HFFc6 (cell line): ENCODE measurements around the gene WFS1. TPM values are rescaled to one million over a fixed set of nuclear protein-coding genes. Genes with fewer than 3 reads are reported as not detected.

Experiments
- DNase-seq: peaks from one replicate; pipeline ENCODE4 v3.0.0-alpha.2; 2018
- H3K27ac Mint-ChIP-seq: 2 replicates; pipeline ENCODE4 v1.8.0; 2020; ENCODE audit warnings: mild to moderate bottlenecking, mixed read lengths
- H3K27me3 Mint-ChIP-seq: 2 replicates; pipeline ENCODE4 v1.8.0; 2021; ENCODE audit warnings: mild to moderate bottlenecking, moderate library complexity, mixed read lengths; ENCODE audit not compliant: insufficient read depth
- H3K36me3 Mint-ChIP-seq: 2 replicates; pipeline ENCODE4 v1.8.0; 2021; ENCODE audit warnings: low read depth, mixed read lengths
- H3K4me1 Mint-ChIP-seq: 2 replicates; pipeline ENCODE4 v1.8.0; 2020; ENCODE audit warnings: low read depth, mixed read lengths
- H3K4me3 Mint-ChIP-seq: 2 replicates; pipeline ENCODE4 v1.8.0; 2020; ENCODE audit warnings: mild to moderate bottlenecking, moderate library complexity, mixed read lengths
- H3K9me3 Mint-ChIP-seq: 2 replicates; pipeline ENCODE4 v1.8.0; 2020; ENCODE audit warnings: mild to moderate bottlenecking, mixed read lengths
- total RNA-seq, 6 experiments: library from RNA; stranded (reverse); fragmentation: NEBNext Ultra II Directional; extraction: Animal tissue kit (Norgen Biotek cat#: 25700); gene quantifications; 2 replicates in 1 of 6; 3 replicates in 5 of 6; pipeline ENCODE4 v1.2.3, GENCODE V29; 2021
- TF ChIP-seq, protein P1 (sequence below): fragments of 200-600 bp; sonication (generic); IDR thresholded peaks from 2 replicates; pipeline ENCODE4 v1.5.0; 2021; ENCODE audit warnings: antibody characterized with exemption, mild to moderate bottlenecking

The WFS1 gene
- total RNA-seq, 6 experiments from 2014 or later: 47.3 to 72.1 (median 56.0) TPM

DNA sequence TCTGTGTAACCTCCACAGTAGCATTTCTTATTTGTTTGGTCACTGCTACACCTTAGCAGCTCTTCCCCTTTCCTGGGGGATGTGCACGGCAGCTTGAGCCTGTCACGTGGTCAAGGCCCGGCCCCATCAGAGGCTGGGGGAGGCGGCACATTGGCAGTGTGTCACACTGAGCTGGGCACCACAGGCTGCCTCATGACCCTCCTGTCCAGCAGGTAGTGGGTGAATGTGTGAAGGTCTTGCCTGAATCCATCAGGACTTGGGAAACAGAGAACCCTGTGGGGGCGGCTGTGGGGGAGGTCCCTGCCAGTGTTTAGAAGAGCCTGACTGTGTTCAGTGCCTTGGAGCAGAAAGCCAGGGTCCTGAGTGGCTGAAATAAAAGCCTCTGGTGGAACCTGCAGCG, 33.2 kb downstream of the WFS1 start:
- H3K4me3 Mint-ChIP-seq: no peak overlapping the region
- no peak overlapping the region for H3K27ac Mint-ChIP-seq
- peaks cover 9% of the 10 kb centered on the region for H3K27me3 Mint-ChIP-seq
- no peak for DNase-seq
- TF ChIP-seq, protein P1, sequence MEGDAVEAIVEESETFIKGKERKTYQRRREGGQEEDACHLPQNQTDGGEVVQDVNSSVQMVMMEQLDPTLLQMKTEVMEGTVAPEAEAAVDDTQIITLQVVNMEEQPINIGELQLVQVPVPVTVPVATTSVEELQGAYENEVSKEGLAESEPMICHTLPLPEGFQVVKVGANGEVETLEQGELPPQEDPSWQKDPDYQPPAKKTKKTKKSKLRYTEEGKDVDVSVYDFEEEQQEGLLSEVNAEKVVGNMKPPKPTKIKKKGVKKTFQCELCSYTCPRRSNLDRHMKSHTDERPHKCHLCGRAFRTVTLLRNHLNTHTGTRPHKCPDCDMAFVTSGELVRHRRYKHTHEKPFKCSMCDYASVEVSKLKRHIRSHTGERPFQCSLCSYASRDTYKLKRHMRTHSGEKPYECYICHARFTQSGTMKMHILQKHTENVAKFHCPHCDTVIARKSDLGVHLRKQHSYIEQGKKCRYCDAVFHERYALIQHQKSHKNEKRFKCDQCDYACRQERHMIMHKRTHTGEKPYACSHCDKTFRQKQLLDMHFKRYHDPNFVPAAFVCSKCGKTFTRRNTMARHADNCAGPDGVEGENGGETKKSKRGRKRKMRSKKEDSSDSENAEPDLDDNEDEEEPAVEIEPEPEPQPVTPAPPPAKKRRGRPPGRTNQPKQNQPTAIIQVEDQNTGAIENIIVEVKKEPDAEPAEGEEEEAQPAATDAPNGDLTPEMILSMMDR: no peak
- H3K9me3 Mint-ChIP-seq: no peaks in the 10 kb centered on the region; the same call in 1 of the 2 replicates
- no peaks in the 10 kb centered on the region for H3K4me1 Mint-ChIP-seq
- H3K36me3 Mint-ChIP-seq: peaks cover 19% of the 10 kb centered on the region

DNA sequence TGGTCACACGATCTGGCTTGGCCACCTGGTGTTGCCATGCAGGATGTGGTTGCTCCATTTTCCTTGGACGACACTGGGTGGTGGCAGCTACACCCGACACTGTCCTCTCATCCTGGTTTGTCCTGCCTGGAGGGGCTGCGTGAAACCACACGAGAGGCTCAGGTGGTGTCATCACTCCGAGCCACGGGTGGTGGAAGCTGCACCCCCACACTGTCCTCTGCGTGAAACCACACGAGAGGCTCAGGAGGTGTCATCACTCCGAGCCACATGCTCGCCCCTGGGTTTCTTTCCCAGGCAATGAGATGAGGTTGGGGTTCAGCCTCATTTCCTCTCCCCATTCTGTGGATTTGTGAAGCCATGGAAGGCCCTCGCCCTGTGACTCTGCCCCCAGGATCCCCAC, 34.3 kb downstream of the WFS1 start:
- H3K4me1 Mint-ChIP-seq: no peaks in the 10 kb centered on the region
- H3K27me3 Mint-ChIP-seq: peaks cover 17% of the 10 kb centered on the region
- no peak for DNase-seq
- H3K27ac Mint-ChIP-seq: no peak overlapping the region
- TF ChIP-seq, protein P1: no peak
- peaks cover 9% of the 10 kb centered on the region for H3K9me3 Mint-ChIP-seq
- peaks cover 25% of the 10 kb centered on the region for H3K36me3 Mint-ChIP-seq
- H3K4me3 Mint-ChIP-seq: no peak overlapping the region

DNA sequence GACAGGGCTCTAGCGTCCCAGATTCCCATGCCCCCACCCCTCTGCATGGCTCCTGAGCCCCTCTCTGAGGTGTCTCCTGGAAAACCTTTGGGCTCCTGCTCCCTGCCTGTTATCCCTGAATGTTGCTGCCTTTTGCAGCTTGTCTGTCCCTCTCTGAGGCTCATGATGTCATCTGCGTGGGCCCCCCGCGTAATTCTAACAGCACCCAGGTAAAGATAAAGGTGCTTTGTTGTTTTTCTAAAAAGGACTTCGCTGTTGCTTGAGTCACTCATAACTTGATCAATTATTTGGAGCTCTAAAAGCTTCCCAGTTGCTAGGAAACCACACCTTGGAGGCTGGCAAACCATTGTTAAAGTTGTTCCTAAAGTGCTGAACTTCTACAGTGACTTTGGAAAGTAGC, 36.6 kb downstream of the WFS1 start:
- Mint-ChIP-seq H3K27ac (no peak overlapping the region), H3K9me3 (peaks cover 18% of the 10 kb centered on the region), H3K27me3 (peaks cover 24% of the 10 kb centered on the region), H3K4me1 (no peaks in the 10 kb centered on the region), H3K36me3 (peaks cover 22% of the 10 kb centered on the region), H3K4me3 (no peak overlapping the region)
- TF ChIP-seq, protein P1: no peak
- DNase-seq: no peak

DNA sequence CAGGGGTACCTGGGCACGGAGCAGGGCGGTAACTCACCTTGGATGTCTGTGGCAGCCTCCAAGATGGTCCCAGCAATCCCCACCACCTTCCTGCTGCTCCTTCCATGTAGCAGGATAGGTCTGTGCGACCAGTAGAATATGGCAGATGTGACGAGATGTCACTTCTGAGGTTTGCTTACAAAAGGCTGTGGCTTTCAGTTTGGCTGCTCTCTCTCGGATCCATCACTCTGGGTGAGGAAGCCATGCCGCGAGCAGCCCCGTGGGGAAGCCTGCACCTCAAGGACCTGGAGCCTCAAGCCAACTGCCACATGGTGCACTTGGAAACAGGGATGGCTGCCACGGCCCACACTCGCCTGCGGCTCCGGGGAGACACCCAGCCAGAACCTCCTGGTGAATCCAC, 37.6 kb downstream of the WFS1 start:
- H3K4me3 Mint-ChIP-seq: no peak overlapping the region
- H3K27ac Mint-ChIP-seq: no peak overlapping the region
- H3K36me3 Mint-ChIP-seq: peaks cover 18% of the 10 kb centered on the region; the same call in 1 of the 2 replicates
- no peaks in the 10 kb centered on the region for H3K4me1 Mint-ChIP-seq
- peaks cover 18% of the 10 kb centered on the region for H3K9me3 Mint-ChIP-seq
- TF ChIP-seq, protein P1: no peak
- peaks cover 30% of the 10 kb centered on the region for H3K27me3 Mint-ChIP-seq
- DNase-seq: no peak

DNA sequence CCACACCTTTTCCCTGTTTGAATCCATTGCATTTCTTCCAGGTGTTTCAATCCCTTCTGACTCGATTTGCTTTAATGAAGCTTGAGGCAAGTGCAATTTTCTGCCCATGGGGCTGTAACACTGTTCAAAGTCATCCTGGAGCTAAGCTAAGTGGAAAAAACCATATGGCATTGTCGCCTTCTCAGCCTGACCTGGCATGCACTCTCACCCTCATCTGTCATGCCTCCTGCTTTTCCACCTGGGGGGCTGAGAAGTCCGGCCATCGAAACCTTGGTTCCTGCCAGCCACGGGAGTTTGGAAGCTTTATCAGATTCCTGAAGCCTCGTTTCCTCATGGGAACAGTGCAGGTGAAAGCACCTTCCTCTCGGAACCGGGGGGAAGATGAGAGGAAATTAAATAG, 38.2 kb downstream of the WFS1 start:
- no peak overlapping the region for H3K27ac Mint-ChIP-seq
- TF ChIP-seq, protein P1: no peak
- H3K4me1 Mint-ChIP-seq: no peaks in the 10 kb centered on the region
- H3K9me3 Mint-ChIP-seq: peaks cover 18% of the 10 kb centered on the region
- H3K36me3 Mint-ChIP-seq: peaks cover 13% of the 10 kb centered on the region; the same call in 1 of the 2 replicates
- H3K27me3 Mint-ChIP-seq: peaks cover 32% of the 10 kb centered on the region
- DNase-seq: no peak
- H3K4me3 Mint-ChIP-seq: no peak overlapping the region
